HG02623 (cell line): ENCODE measurements around the gene BAHD1.
"Not testable (repeated sequence)": the region's sequence is repeated elsewhere in the genome, so short reads cannot be mapped to it uniquely, and the experiment has no call there.

Experiments used
- ATAC-seq: cut with Tn5 transposase; IDR thresholded peaks from one replicate; pipeline ENCODE4 v1.9.1; 2021; ENCODE audit warnings: moderate library complexity; ENCODE audit not compliant: unreplicated experiment

Gene BAHD1

GRCh38 chr15:40443255-40443654 is 2.5 kb downstream of the BAHD1 start:
- no peak for ATAC-seq

- no peak for ATAC-seq
Measured at GRCh38 chr15:40443846-40444245, 3.1 kb downstream of the BAHD1 start.

- ATAC-seq, result no peak
Measured at GRCh38 chr15:40444736-40445135, 4.0 kb downstream of the BAHD1 start.

- no peak for ATAC-seq
Measured at GRCh38 chr15:40445421-40445922, 4.7 kb downstream of the BAHD1 start.

- no peak for ATAC-seq
Measured at GRCh38 chr15:40446144-40446543, 5.4 kb downstream of the BAHD1 start.

- no peak for ATAC-seq
Measured at GRCh38 chr15:40448354-40448753, 7.6 kb downstream of the BAHD1 start.

- ATAC-seq, result no peak
Measured at GRCh38 chr15:40449275-40449674, 8.5 kb downstream of the BAHD1 start.

GRCh38 chr15:40450047-40450446 is 9.3 kb downstream of the BAHD1 start:
- no peak for ATAC-seq

- no peak for ATAC-seq
Measured at GRCh38 chr15:40451527-40452158, 10.9 kb downstream of the BAHD1 start.

GRCh38 chr15:40452296-40453090 is 11.7 kb downstream of the BAHD1 start:
- ATAC-seq, result peak; percentile 41

- ATAC-seq, result not testable (repeated sequence)
Measured at GRCh38 chr15:40453941-40454340, 13.2 kb downstream of the BAHD1 start.

- ATAC-seq, result no peak
Measured at GRCh38 chr15:40454904-40455391, 14.2 kb downstream of the BAHD1 start.

GRCh38 chr15:40456299-40456712 is 15.6 kb downstream of the BAHD1 start:
- no peak for ATAC-seq

- ATAC-seq, result no peak
Measured at GRCh38 chr15:40456738-40457137, 16.0 kb downstream of the BAHD1 start.

- no peak for ATAC-seq
Measured at GRCh38 chr15:40458495-40459371, 18.0 kb downstream of the BAHD1 start.

- no peak for ATAC-seq
Measured at GRCh38 chr15:40459391-40460015, 18.8 kb downstream of the BAHD1 start.

GRCh38 chr15:40460404-40460803 is 19.7 kb downstream of the BAHD1 start:
- ATAC-seq, result no peak

- no peak for ATAC-seq
Measured at GRCh38 chr15:40461958-40462357, 21.2 kb downstream of the BAHD1 start.

GRCh38 chr15:40463279-40463678 is 22.5 kb downstream of the BAHD1 start:
- ATAC-seq, result no peak

GRCh38 chr15:40463886-40464545 is 23.3 kb downstream of the BAHD1 start:
- ATAC-seq, result no peak
